ENCODE measurements around the gene MPZL2. TPM values are rescaled to one million over a fixed set of nuclear protein-coding genes. Genes with fewer than 3 reads are reported as not detected.

The MPZL2 gene
- total RNA-seq: 32.3 to 36.9 TPM (median 32.8 TPM) in 3 replicates

- Mint-ChIP-seq H3K4me3 (peak within 1 kb of the TSS; percentile 73), H3K9me3 (peaks cover 5% of the 10 kb centered on the region), H3K27ac (peak within 1 kb of the TSS; percentile 93), H3K4me1 (peaks cover 43% of the 10 kb centered on the region), H3K36me3 (peaks cover 14% of the 10 kb centered on the region), H3K27me3 (ENCODE audit: low read depth) (peaks cover 29% of the 10 kb centered on the region)
- TF ChIP-seq, protein P1, sequence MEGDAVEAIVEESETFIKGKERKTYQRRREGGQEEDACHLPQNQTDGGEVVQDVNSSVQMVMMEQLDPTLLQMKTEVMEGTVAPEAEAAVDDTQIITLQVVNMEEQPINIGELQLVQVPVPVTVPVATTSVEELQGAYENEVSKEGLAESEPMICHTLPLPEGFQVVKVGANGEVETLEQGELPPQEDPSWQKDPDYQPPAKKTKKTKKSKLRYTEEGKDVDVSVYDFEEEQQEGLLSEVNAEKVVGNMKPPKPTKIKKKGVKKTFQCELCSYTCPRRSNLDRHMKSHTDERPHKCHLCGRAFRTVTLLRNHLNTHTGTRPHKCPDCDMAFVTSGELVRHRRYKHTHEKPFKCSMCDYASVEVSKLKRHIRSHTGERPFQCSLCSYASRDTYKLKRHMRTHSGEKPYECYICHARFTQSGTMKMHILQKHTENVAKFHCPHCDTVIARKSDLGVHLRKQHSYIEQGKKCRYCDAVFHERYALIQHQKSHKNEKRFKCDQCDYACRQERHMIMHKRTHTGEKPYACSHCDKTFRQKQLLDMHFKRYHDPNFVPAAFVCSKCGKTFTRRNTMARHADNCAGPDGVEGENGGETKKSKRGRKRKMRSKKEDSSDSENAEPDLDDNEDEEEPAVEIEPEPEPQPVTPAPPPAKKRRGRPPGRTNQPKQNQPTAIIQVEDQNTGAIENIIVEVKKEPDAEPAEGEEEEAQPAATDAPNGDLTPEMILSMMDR (IDR thresholded peaks at IDR 0.05; ENCODE audit: unreplicated experiment): no peak
- peak in 1 of 2 experiments; percentile 48 for DNase-seq (ENCODE audit: low spot score in 2 of 2, unreplicated experiment in 2 of 2)
These were observed at the start of gene MPZL2 for GRCh38 chr11:118263695-118264568. TSS of gene MPZL2 (minus strand) at chr11:118264297. CDS start at chr11:118264153, 144 bp downstream.

DNA sequence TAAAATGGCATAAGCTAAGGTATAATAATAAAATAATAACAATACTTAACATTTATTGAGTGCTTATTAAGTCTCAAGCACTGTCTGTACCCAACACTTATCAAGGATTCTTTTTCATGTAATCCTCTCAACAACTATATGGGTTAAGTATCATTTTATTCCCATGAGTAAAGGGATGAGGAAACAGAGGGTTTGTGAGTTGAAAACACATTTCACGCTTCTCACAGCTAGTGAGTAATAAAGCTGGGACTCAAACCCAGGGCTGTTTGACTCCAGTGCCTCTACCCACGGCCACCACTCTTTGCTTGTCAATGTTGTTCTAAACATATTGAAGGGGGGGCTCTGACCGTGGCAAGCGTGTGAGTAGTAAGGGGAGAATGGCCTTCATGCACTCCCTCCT, 49.1 kb upstream of the MPZL2 start:
- Mint-ChIP-seq H3K4me1 (peaks cover 14% of the 10 kb centered on the region), H3K4me3 (no peak overlapping the region), H3K9me3 (no peaks in the 10 kb centered on the region), H3K36me3 (no peaks in the 10 kb centered on the region), H3K27ac (no peak overlapping the region), H3K27me3 (ENCODE audit: low read depth) (peaks cover 73% of the 10 kb centered on the region)
- DNase-seq (ENCODE audit: low spot score in 2 of 2, unreplicated experiment in 2 of 2): no peak
- TF ChIP-seq, protein P1 (IDR thresholded peaks at IDR 0.05; ENCODE audit: unreplicated experiment): no peak

DNA sequence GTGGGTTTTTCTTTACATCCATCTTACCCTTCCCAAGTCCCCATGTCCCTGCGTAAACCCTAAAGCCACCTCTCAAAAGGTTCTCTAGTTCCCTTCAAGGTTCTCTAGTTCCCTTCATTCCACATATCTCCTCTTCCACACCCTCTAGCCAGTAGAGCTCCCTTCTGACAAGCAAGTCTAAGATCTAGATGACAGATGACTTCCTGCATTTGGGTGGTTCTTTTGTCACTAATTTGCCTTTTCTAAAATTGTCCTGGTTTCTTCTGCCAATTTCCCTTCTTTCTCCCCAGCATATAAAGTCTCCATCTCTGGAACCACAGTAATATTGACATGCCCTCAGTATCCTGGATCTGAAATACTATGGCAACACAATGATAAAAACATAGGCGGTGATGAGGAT, 48.2 kb upstream of the MPZL2 start:
- Mint-ChIP-seq H3K4me1 (peaks cover 14% of the 10 kb centered on the region), H3K27me3 (ENCODE audit: low read depth) (peaks cover 76% of the 10 kb centered on the region), H3K9me3 (no peaks in the 10 kb centered on the region), H3K27ac (no peak overlapping the region), H3K36me3 (no peaks in the 10 kb centered on the region), H3K4me3 (no peak overlapping the region)
- TF ChIP-seq, protein P1 (IDR thresholded peaks at IDR 0.05; ENCODE audit: unreplicated experiment): no peak
- no peak for DNase-seq (ENCODE audit: low spot score in 2 of 2, unreplicated experiment in 2 of 2)

DNA sequence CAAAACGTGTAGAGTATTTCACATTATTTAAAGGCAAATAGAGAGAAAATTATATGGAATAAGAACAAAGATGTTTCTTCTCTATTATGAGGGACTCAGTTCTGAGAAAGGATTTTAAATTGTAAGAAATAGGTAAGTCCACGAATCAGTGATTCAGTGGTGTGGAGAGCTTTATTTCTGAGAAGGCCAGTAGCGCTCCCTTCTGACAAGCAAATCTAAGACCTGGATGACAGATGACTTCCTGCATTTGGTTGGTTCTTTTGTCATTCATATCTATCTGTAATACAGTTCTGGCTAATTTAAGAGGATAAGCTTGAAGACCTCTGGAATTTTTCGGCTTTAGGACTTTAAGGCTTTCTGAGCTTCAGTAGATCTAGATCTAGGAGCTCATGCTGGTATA, 47.4 kb upstream of the MPZL2 start:
- no peak overlapping the region for H3K4me3 Mint-ChIP-seq
- no peak overlapping the region for H3K27ac Mint-ChIP-seq
- no peak for DNase-seq (ENCODE audit: low spot score in 2 of 2, unreplicated experiment in 2 of 2)
- peaks cover 72% of the 10 kb centered on the region for H3K27me3 Mint-ChIP-seq (ENCODE audit: low read depth)
- H3K36me3 Mint-ChIP-seq: no peaks in the 10 kb centered on the region
- TF ChIP-seq, protein P1 (IDR thresholded peaks at IDR 0.05; ENCODE audit: unreplicated experiment): no peak
- H3K4me1 Mint-ChIP-seq: peaks cover 12% of the 10 kb centered on the region
- no peaks in the 10 kb centered on the region for H3K9me3 Mint-ChIP-seq

DNA sequence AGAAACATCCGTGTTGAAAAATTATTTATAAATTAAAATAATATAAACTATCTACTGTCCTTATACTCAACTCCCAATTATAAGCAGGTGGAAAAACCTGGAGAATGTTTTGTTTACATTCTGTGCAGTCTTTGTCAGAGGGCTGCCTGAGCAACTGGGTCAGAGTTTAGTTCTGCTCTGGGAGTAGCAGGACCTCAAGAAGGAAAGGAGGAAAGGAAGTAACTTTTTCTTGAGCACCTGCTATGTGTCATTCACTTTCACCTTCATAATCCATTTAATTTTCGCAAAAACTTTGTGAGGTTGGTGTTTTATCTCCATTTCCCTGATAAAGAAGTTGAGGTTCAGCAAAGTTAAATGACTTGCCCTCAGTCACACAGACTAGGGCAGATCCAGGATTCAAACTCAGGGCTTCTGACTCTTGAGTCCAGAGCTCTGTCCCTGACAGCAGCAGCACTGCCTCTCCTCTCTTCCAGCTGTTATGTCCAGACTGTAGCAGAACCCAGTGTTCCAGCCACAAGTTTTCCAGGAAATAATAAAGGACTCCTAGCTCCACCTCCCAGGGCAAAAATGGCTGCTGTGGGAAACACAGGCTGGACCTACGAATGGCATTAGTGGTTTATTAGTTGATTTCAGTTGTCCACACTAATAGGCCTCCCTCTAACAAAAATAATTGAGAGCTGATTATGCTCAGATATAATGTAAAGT, 46.8 kb upstream of the MPZL2 start:
- Mint-ChIP-seq H3K36me3 (no peaks in the 10 kb centered on the region), H3K27me3 (ENCODE audit: low read depth) (peaks cover 69% of the 10 kb centered on the region), H3K9me3 (no peaks in the 10 kb centered on the region), H3K4me1 (peaks cover 7% of the 10 kb centered on the region), H3K4me3 (no peak overlapping the region), H3K27ac (no peak overlapping the region)
- TF ChIP-seq, protein P1 (IDR thresholded peaks at IDR 0.05; ENCODE audit: unreplicated experiment): no peak
- DNase-seq (ENCODE audit: low spot score in 2 of 2, unreplicated experiment in 2 of 2): no peak
